ENCODE data around the gene ADI1.
"Not testable (repeated sequence)": the region's sequence is repeated elsewhere in the genome, so short reads cannot be mapped to it uniquely, and the experiment has no call there.

The ADI1 gene

DNA sequence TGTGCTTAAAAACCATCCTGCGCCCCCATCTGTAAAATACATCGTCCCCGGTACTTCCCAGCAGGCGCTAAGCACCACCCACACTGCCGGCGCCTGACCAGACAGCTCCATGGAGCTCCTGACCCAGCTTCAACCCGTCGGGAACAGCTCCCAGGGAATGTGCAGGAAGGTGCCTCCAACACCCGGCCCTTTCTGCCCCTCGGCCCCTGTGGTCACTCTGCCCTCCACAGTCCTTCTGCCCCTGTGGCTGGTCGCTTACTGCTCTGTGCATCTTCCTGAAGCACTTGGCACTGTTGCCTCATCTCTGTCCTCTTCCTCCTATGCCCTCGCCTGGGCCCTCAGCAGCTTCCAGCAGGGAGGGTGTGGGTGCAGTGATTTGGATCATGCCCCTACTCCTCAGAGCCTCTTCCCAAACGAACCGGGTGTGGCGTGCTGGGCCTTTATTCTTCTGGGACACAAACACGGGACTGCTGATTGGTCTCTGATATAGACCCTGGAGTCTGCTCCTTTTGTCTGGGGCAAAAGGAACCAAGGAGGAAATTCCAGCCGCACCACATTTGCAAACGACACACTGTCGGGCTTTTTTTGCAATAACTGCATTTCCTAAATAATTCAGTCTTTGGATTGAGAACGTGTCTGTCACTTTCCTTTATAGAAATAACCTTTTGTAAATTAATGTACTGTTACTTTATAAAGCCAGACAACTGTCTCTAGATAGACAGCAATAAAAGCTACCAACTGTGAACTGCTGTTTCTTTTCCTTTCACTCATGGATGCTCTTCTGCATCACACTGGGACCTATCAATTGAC lies 65.9 kb downstream of the ADI1 start:
- DNase-seq (ENCODE audit: low read depth, low spot score) = no peak
- no peak overlapping the region for H3K27ac ChIP-seq

DNA sequence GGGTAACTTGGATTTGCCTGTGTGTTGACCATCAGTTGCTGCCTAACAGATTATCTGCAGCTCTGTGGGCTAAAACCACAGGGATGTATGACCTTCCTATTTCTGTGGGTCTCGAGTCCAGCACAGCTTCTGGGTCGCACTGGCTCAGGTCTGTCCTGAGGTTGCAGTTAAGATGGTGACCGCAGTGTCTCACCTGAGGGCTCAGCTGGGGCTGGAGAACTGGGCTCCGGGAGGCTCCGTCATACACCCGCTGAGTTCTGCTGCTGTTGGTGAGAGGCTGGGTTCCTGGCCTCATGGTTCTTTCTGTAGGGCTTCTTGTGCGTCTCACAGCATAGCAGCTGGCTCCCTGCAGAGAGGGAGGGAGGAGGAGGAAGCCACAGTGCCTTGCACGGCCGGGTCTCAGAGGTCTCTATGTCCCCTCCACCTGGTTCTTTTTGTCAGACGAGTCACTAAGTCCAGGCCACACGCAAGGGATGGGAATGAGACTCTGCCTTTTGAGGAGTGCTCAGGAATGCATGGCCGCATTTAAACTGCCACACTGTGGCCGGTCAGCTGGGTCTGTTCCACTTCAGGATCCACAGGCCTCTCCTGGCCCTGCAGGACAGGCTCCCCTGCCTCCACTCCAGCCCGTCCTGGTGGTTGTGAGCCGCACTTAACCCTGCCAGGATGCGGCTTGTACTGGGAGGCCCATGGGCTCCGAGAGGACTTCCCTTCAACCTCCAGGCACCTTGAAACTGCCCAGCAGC lies 67.2 kb downstream of the ADI1 start:
- H3K27ac ChIP-seq = no peak overlapping the region
- no peak for DNase-seq (ENCODE audit: low read depth, low spot score)

DNA sequence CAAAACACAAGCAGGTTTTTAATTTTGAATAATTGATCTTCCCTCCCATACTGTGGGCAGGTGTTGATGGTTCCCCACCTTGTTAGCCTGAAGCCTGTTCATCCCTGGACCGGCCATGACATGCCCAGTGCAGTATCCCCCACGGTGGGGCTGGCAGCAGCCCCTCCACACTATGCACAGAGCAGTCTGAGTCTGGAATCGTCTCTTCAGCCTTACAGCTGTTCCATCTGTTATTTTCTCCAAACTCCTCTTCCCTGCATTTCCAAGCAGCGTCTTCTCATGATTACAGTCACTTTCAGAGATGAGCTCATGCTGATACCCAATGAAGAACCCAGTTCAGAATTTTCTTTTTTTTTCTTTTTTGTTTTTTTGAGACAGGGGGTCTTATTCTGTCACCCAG lies 68.2 kb downstream of the ADI1 start:
- no peak overlapping the region for H3K27ac ChIP-seq
- no peak for DNase-seq (ENCODE audit: low read depth, low spot score)

DNA sequence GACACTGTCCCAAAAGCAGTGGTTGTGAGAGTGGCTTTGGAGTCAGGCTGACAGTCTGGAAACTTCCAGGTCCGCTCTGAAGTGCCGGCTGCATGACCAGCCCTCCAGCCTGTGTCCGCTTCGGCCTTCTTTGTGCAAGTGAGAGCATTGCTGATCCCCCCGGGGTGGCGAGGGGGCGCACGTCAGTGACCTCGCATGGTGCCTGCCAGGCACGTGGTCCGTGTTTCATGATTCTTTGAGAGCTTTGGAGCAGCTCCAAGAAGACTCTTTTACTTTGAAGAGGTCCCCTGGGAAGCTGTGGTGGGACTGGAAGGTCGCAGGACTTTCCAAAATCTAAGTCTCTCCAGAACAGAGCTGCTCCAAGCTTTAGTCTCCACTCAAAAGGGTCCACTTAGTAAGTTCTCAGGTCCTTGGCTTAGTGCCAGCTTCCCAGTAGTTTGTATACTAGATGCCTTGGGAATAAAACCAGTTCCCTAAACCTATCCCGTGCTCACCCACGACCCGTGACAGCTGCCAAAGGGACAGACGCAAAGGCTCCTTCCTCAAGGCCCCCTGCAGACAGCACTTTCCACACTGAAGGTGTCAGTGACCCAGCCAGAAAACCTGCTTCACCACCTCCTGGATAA lies 68.8 kb downstream of the ADI1 start:
- no peak overlapping the region for H3K27ac ChIP-seq
- no peak for DNase-seq (ENCODE audit: low read depth, low spot score)

DNA sequence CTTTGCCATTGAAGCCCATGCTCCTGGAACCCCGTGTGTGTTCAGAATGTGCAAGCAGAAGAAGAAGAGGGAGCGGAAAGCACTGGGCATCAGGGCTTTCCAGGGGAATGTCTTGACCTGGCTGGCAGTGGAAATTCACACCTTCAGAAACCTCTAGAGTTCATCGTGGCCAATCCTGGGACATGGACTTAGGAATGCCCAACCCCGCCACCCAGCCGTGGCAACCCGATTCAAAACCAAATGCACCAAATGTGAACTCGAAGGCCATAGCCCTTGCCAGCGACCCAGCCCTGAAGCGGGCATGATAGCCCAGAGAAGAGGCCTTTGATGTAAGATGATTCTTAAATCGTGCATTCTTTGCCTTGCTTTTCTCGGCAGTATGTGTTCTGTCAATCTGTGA lies 69.4 kb downstream of the ADI1 start:
- H3K27ac ChIP-seq = no peak overlapping the region
- no peak for DNase-seq (ENCODE audit: low read depth, low spot score)

DNA sequence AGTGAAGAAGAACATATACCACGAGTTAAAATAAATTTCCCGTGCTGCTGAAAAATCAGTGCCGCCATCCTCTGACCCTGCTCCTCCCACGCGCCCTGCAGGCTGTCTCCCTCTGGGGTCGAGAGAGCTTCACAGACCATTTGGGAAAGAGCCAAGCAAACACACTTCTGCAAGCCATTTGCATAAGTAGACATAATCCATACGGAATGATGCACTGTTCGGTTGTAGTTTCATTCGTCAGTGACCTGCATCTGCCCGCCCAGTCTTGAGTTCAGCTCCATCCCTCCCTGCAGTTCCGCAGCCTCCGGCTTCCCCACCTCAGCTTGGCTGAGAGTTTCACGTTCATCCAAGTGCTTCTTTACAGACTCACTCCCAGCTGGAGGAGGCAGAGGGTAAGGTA lies 70.2 kb downstream of the ADI1 start:
- no peak overlapping the region for H3K27ac ChIP-seq
- no peak for DNase-seq (ENCODE audit: low read depth, low spot score)

DNA sequence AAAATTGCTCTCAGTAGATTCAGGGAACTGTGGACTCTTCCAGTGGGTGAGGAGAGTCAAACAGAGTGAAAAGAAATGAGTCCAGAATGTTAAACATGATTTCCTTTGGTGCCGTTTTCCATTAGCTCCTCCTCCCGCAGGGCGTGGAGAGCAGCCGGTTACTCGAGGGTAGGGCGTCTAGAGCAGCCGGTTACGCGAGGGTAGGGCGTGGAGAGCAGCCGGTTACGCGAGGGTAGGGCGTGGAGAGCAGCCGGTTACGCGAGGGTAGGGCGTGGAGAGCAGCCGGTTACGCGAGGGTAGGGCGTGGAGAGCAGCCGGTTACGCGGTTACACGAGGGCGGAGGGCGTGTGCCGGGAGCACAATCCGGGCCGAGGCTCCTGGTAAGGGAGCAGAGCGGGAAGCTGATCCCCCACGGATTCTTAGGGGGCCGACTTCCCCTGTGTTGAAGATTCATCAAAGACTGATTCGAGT lies 70.9 kb downstream of the ADI1 start:
- DNase-seq (ENCODE audit: low read depth, low spot score); H3K27ac ChIP-seq: not testable (repeated sequence)

DNA sequence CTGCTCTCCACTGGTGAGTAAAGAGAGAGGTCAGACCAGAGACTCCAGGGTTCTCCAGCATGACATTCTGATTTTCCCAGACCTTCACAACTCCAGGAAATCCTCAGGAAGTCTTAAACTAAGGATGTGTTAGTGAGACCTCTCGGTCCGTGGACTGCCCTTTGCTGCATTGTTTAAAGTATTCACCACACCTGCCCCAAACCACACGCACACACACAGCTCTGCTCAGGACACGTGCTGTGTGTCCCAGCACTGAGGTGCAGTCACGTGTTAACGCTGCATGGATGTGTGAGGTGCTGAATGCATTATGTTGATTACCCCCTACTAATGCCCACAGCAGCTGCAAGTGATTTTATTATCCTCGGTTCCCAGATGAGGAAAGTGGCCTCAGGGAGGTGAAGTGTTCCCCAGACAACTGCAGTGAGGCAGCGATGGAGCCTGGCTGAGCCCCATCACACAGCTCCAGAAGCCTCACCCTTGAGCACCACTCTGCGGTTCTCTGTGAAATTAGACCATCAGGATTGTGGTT lies 71.5 kb downstream of the ADI1 start:
- DNase-seq (ENCODE audit: low read depth, low spot score) = no peak

More for the DNA sequence above, 71.5 kb downstream of the ADI1 start:
- no peak overlapping the region for H3K27ac ChIP-seq

All from epithelial cell of prostate (primary cell).